ENCODE results near the gene MAML2.
A peak's percentile ranks its signal among the peaks of the same experiment; 100 is the strongest.

The MAML2 gene

DNA sequence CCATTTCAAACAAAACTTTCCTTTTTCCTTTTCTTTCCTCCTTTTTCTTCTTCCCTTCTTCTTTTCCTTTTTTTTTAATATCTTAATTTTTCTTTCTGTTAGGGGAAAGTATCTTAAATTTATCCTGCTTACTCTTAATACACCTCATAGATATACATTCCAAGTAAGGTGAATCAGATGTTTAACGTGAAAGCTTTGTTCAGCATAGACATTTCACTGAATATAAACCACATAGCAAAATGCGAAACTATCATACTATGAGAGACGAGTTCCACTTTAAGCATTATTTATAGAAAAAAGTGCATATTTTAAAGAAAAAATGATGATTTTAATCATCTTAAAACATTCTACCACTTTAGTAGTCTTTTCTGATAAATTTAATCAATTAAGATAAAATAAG, 281.3 kb downstream of the MAML2 start:
- Histone ChIP-seq H3K36me3 (ENCODE audit: control insufficient read depth, insufficient read depth, low read length) (no peaks in the 10 kb centered on the region), H3K27ac (ENCODE audit: low read depth, low read length) (no peak overlapping the region), H3K4me3 (ENCODE audit: low read depth, low read length) (no peak overlapping the region), H3K27me3 (ENCODE audit: control insufficient read depth, insufficient read depth, low read length) (no peaks in the 10 kb centered on the region), H3K4me1 (ENCODE audit: control insufficient read depth, insufficient read depth, low read length) (peaks cover 4% of the 10 kb centered on the region; the same call in 1 of the 2 replicates), H3K9me3 (ENCODE audit: control insufficient read depth, insufficient read depth, low read length) (no peaks in the 10 kb centered on the region), H3K9ac (ENCODE audit: low read depth, low read length) (no peak overlapping the region)

DNA sequence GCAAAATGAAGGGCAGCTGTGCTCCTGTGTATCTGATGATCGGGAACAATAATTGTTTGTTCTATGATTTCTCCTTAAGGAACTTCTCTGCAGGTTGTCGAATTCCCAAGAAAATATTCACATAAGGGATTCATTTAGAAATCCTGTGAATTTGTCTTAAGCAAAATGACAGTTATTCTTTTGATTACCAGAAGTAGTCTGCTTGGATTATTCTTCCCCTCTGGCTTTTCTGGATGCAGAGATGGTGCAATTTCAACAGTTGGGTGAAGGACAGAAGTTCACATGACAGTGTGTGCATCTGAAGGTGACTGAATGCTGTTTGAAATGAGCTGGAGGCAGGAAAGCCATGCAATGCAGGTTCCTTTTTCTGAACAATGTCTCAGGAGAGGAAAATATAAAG, 281.9 kb downstream of the MAML2 start:
- H3K9me3 ChIP-seq (ENCODE audit: control insufficient read depth, insufficient read depth, low read length) = no peaks in the 10 kb centered on the region
- H3K36me3 ChIP-seq (ENCODE audit: control insufficient read depth, insufficient read depth, low read length) = no peaks in the 10 kb centered on the region
- H3K27ac ChIP-seq (ENCODE audit: low read depth, low read length) = no peak overlapping the region

DNA sequence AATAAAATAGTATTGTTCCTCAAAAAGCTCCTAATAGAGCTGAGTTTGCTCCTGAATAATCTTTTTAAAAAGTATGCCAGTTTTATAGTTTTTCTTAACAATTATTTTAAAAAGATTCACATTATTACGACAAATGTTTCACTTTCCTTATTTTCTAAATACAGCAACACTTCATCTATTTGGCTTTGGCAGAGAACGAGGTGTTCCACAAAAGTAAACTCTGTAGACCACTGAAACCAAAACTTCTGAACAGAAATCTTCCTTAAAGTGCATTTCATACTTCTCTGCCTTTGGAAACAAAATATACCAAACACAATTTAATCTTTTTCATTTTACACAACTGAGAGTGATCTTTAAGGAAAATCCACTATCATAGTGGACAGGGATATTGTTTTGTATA, 285.5 kb downstream of the MAML2 start:
- Histone ChIP-seq H3K4me1 (ENCODE audit: control insufficient read depth, insufficient read depth, low read length) (peaks cover 22% of the 10 kb centered on the region), H3K4me3 (ENCODE audit: low read depth, low read length) (no peak overlapping the region), H3K27me3 (ENCODE audit: control insufficient read depth, insufficient read depth, low read length) (no peaks in the 10 kb centered on the region)

More for the DNA sequence above, 281.9 kb downstream of the MAML2 start:
- Histone ChIP-seq H3K9ac (ENCODE audit: low read depth, low read length) (no peak overlapping the region), H3K4me1 (ENCODE audit: control insufficient read depth, insufficient read depth, low read length) (peaks cover 11% of the 10 kb centered on the region), H3K27me3 (ENCODE audit: control insufficient read depth, insufficient read depth, low read length) (no peaks in the 10 kb centered on the region), H3K4me3 (ENCODE audit: low read depth, low read length) (no peak overlapping the region)

DNA sequence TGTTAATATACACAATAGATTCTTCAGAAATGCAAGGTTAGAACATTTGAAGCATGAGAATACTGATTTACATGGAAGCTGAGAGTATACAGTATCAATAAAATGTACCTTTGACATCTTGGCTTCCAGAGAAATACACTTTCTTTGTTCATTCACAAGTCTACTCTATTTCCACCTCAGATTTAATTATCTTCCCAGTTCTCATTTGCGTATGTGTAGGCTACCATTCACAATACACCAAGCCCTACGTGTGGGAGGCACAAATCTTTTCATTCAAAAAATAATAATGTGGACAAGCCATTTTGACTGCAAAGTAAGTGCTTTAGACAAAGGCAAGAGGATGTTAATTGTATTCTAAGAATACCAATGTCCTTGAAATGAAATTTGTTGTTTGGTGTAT, 286.4 kb downstream of the MAML2 start:
- Histone ChIP-seq H3K9ac (ENCODE audit: low read depth, low read length) (no peak overlapping the region; the same call in 1 of the 2 replicates), H3K9me3 (ENCODE audit: control insufficient read depth, insufficient read depth, low read length) (no peaks in the 10 kb centered on the region), H3K4me3 (ENCODE audit: low read depth, low read length) (no peak overlapping the region), H3K27ac (ENCODE audit: low read depth, low read length) (peak overlapping the region; percentile 92), H3K27me3 (ENCODE audit: control insufficient read depth, insufficient read depth, low read length) (no peaks in the 10 kb centered on the region), H3K4me1 (ENCODE audit: control insufficient read depth, insufficient read depth, low read length) (peaks cover 22% of the 10 kb centered on the region), H3K36me3 (ENCODE audit: control insufficient read depth, insufficient read depth, low read length) (no peaks in the 10 kb centered on the region)

More for the DNA sequence above, 285.5 kb downstream of the MAML2 start:
- Histone ChIP-seq H3K36me3 (ENCODE audit: control insufficient read depth, insufficient read depth, low read length) (no peaks in the 10 kb centered on the region), H3K27ac (ENCODE audit: low read depth, low read length) (no peak overlapping the region), H3K9ac (ENCODE audit: low read depth, low read length) (no peak overlapping the region), H3K9me3 (ENCODE audit: control insufficient read depth, insufficient read depth, low read length) (no peaks in the 10 kb centered on the region)

DNA sequence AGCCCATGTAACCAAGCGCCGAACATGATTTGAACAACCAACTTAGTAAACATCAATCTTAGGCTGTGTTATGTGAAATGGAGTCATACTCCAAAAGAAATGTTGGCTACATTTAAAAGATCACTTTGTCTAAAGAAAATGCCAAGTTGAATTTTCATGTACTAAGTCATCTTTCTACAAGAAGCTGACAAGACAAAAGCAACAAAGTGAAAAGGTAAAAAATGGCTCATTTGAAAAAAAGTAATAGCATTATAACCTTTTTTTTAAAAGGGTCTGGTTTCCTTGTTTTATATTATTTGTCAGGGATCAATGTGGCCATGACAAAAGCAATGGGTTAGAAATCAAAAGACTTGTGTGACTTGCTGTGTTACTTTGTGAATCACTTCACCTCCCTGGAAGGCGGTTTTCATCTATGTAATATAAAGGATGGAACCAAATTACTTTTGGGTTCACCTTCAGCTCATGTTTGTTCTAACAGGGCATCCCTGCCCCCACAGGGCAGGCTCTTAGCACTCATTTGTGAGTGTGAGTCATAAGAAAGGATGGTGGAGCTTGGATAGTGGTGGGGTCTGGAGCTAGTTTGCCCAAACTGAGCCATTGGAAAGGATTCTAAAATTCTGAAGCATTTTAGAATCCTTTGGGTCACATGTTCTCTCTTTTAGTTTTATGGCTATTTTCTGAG, 287.1 kb downstream of the MAML2 start:
- Histone ChIP-seq H3K4me3 (ENCODE audit: low read depth, low read length) (no peak overlapping the region), H3K27ac (ENCODE audit: low read depth, low read length) (peak overlapping the region; percentile 92), H3K4me1 (ENCODE audit: control insufficient read depth, insufficient read depth, low read length) (peaks cover 22% of the 10 kb centered on the region), H3K9ac (ENCODE audit: low read depth, low read length) (no peak overlapping the region; the same call in 1 of the 2 replicates), H3K27me3 (ENCODE audit: control insufficient read depth, insufficient read depth, low read length) (no peaks in the 10 kb centered on the region), H3K36me3 (ENCODE audit: control insufficient read depth, insufficient read depth, low read length) (no peaks in the 10 kb centered on the region), H3K9me3 (ENCODE audit: control insufficient read depth, insufficient read depth, low read length) (no peaks in the 10 kb centered on the region)

DNA sequence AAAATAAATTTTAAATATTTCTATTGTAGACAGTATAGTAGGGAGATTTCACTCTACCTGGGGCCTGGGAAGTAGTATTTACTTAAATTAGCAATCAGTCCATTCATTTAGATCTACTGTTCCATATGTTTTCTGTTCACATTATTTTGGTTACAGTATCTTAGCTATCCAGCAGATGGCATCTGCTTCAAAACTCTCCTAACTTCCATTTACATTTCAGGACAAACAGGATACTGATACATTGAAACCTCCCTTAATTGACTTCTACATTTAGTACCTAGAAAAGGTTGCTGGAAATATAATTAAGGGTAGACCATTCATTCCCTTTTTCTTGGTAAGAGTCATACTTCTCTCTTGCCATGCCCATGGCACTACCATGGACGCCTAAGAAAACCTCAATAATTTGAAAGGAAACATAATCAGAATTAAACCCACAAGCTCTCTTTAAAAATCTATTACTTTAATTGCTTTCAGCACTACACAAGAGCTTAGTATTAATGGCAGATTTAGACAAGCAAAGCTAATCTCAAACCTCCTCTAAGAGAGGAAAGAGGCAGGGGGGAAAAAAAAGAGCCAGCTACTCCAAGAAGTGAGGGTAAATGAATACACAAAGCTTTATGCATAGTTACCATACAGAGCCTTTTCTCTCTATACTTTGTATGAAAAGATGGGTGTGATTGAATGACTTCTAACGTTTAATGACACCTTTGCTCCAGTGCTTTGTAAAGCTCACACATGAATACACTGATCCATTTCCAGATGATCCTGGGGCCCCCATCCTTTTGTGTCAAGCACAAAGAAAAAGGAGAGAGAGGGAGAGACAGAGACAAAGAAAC, 287.9 kb downstream of the MAML2 start:
- H3K27me3 ChIP-seq (ENCODE audit: control insufficient read depth, insufficient read depth, low read length) = no peaks in the 10 kb centered on the region
- H3K9ac ChIP-seq (ENCODE audit: low read depth, low read length) = no peak overlapping the region
- peak overlapping the region; percentile 92 for H3K27ac ChIP-seq (ENCODE audit: low read depth, low read length)
- no peaks in the 10 kb centered on the region for H3K9me3 ChIP-seq (ENCODE audit: control insufficient read depth, insufficient read depth, low read length)
- H3K4me1 ChIP-seq (ENCODE audit: control insufficient read depth, insufficient read depth, low read length) = peaks cover 22% of the 10 kb centered on the region
- no peak overlapping the region for H3K4me3 ChIP-seq (ENCODE audit: low read depth, low read length)
- H3K36me3 ChIP-seq (ENCODE audit: control insufficient read depth, insufficient read depth, low read length) = no peaks in the 10 kb centered on the region

DNA sequence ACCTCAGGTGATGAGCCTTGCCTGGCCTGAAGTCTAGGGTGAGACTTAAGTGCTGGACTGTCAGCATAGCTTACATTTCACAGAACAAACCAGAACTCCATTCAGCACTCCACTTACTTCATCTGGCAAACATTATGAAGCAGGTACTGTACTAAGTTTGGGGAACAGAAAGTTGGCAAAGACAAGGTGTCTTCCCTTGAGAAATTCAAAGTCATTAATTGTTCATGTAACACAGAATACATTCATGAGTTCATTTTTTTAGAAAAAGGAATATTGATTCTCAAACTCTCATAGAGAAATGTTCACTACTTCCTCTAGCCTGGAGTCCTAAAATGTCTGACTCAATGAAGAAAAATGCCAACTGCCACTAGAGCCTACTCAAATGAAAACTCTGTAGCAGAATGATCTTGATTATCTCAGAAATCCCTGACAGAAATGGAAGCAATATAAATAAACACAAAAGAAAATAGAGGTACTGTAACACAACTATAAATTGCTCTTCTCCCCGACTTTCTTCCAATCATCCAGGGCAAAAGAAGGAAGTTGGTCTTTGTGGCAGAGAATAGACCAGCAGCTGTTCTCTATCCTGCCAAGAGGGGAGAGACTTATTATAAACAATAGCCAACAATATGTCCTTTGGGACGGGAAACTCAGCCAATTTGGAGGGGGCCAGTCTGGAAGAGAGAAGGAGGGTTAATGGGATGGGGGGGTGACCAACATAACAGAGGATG, 289.9 kb downstream of the MAML2 start:
- H3K9me3 ChIP-seq (ENCODE audit: control insufficient read depth, insufficient read depth, low read length) = no peaks in the 10 kb centered on the region
- H3K27ac ChIP-seq (ENCODE audit: low read depth, low read length) = no peak overlapping the region
- H3K36me3 ChIP-seq (ENCODE audit: control insufficient read depth, insufficient read depth, low read length) = no peaks in the 10 kb centered on the region
- no peak overlapping the region for H3K9ac ChIP-seq (ENCODE audit: low read depth, low read length)
- no peak overlapping the region for H3K4me3 ChIP-seq (ENCODE audit: low read depth, low read length)
- peaks cover 22% of the 10 kb centered on the region for H3K4me1 ChIP-seq (ENCODE audit: control insufficient read depth, insufficient read depth, low read length)
- no peaks in the 10 kb centered on the region for H3K27me3 ChIP-seq (ENCODE audit: control insufficient read depth, insufficient read depth, low read length)

DNA sequence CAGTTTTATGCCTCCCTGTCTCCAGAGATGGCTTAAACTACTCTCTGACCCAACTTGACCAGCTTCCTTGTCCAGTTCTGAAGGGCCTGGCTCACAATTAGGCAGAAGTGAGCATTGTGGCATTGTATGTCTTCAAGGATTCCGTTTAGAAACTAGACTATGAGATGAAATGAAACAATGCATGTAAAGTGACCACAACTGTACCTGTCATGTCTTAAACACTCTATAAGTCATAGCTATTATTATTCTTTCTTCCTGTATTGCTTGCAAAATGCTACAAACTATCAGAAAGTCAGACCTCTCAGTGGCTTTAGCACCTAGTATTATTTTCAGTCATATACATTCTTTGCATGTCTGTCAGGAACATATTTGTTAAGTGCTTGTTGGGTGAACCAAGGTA, 291.2 kb downstream of the MAML2 start:
- Histone ChIP-seq H3K27me3 (ENCODE audit: control insufficient read depth, insufficient read depth, low read length) (no peaks in the 10 kb centered on the region), H3K9ac (ENCODE audit: low read depth, low read length) (no peak overlapping the region), H3K4me1 (ENCODE audit: control insufficient read depth, insufficient read depth, low read length) (peaks cover 21% of the 10 kb centered on the region), H3K4me3 (ENCODE audit: low read depth, low read length) (no peak overlapping the region), H3K27ac (ENCODE audit: low read depth, low read length) (no peak overlapping the region), H3K36me3 (ENCODE audit: control insufficient read depth, insufficient read depth, low read length) (no peaks in the 10 kb centered on the region), H3K9me3 (ENCODE audit: control insufficient read depth, insufficient read depth, low read length) (no peaks in the 10 kb centered on the region)

DNA sequence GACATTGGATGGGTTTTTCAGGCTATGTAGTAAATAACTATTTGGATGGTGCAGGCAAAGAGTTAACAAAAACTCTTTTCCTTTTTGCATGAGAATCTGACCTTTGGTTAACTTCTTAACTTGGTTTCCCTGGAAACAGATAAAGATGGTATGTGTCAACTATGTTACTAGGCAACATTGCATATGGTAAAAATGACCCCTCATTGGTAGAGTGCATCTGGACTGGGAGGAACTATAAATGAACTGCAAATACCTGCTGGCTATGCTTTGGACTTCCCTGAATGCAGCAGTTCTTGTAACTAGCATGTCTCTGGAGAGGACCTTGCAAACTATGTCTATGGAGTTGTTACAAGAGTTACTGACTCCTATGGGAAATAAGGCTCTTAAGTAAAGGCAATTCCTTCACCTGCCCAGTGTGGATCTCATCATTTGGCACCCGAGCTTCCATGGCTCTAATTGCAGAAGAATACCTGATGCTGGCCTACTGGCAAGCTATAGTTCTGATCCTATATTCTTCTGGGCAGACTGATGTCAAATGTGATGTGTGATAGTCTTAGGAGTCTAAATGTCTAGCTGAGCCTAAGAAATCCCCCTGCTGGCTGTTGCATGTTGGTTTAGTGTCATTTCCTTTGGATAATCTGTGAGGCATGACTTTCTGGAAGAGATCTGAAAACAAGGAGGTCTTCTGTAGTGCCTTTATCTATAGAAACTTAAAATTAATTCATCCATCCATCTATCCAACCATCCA, 292.4 kb downstream of the MAML2 start:
- Histone ChIP-seq H3K9me3 (ENCODE audit: control insufficient read depth, insufficient read depth, low read length) (no peaks in the 10 kb centered on the region), H3K27ac (ENCODE audit: low read depth, low read length) (no peak overlapping the region), H3K27me3 (ENCODE audit: control insufficient read depth, insufficient read depth, low read length) (no peaks in the 10 kb centered on the region), H3K36me3 (ENCODE audit: control insufficient read depth, insufficient read depth, low read length) (no peaks in the 10 kb centered on the region), H3K9ac (ENCODE audit: low read depth, low read length) (no peak overlapping the region), H3K4me3 (ENCODE audit: low read depth, low read length) (no peak overlapping the region), H3K4me1 (ENCODE audit: control insufficient read depth, insufficient read depth, low read length) (peaks cover 20% of the 10 kb centered on the region)

DNA sequence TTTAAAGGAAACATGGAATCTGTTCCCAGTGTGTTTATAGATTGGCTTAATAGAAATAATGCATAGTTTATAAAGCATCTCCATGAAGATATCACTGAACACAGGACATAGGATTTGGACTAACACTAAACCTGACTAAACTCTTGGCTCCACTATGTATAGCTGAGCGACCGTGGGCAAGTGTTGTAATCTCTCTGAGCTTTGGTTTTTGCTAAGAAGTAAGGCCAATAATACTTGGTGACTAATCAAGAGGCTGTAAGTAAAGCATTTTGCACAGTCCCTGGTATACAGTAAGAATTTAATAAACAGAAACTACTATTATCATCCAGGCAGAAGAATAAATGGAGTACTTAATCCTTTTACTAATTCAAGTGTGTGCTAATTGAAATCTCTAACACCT, 293.6 kb downstream of the MAML2 start:
- Histone ChIP-seq H3K27me3 (ENCODE audit: control insufficient read depth, insufficient read depth, low read length) (no peaks in the 10 kb centered on the region), H3K36me3 (ENCODE audit: control insufficient read depth, insufficient read depth, low read length) (no peaks in the 10 kb centered on the region), H3K9me3 (ENCODE audit: control insufficient read depth, insufficient read depth, low read length) (no peaks in the 10 kb centered on the region), H3K4me3 (ENCODE audit: low read depth, low read length) (no peak overlapping the region), H3K4me1 (ENCODE audit: control insufficient read depth, insufficient read depth, low read length) (peaks cover 20% of the 10 kb centered on the region; the same call in 1 of the 2 replicates), H3K27ac (ENCODE audit: low read depth, low read length) (no peak overlapping the region), H3K9ac (ENCODE audit: low read depth, low read length) (no peak overlapping the region)

Measured in HUES48 (cell line).